Cardiac muscle cell (in vitro differentiated cells and primary cell): ENCODE results near the gene MAVS. TPM values are rescaled to one million over a fixed set of nuclear protein-coding genes. Genes with fewer than 3 reads are reported as not detected.

Experiments used
- DNase-seq, 2 donors: peaks; one replicate each; pipeline versions ENCODE4 v3.0.0 to v3.0.0-alpha.2; 2010 to 2017; ENCODE audit warnings: low read depth in 1 of 2, low spot score in 1 of 2
- H3K27ac ChIP-seq: fragments of 200-600 bp; sonication (generic); 2 replicates; pipeline ENCODE4 v1.5.1; 2016
- H3K27me3 ChIP-seq: fragments of 200-600 bp; sonication (generic); 2 replicates; pipeline ENCODE4 v1.6.0; 2016; ENCODE audit warnings: control low read depth
- H3K36me3 ChIP-seq: fragments of 200-600 bp; sonication (generic); 2 replicates; pipeline ENCODE4 v1.5.1; 2016; ENCODE audit warnings: control low read depth
- H3K4me1 ChIP-seq: fragments of 200-600 bp; sonication (generic); 2 replicates; pipeline ENCODE4 v1.8.1; 2017; ENCODE audit warnings: low read depth, mild to moderate bottlenecking, mixed run types
- H3K4me3 ChIP-seq: fragments of 200-600 bp; sonication (generic); 2 replicates; pipeline ENCODE4 v1.5.1; 2016; ENCODE audit warnings: mild to moderate bottlenecking
- H3K9me3 ChIP-seq: fragments of 200-600 bp; sonication (generic); 2 replicates; pipeline ENCODE4 v1.5.1; 2017; ENCODE audit warnings: low read depth, mild to moderate bottlenecking, control low read depth
- CTCF ChIP-seq: IDR thresholded peaks from 2 replicates; pipeline ENCODE4 v1.5.1; 2012; ENCODE audit warnings: low read depth, mild to moderate bottlenecking, low read length
- polyA plus RNA-seq: library from polyadenylated mRNA; unstranded; fragments of >200 nt; fragmentation: Nextera tagmentation; extraction: Ambion mirVana; gene quantifications from 2 replicates; pipeline ENCODE4 v1.2.1, GENCODE V29; 2016
- total RNA-seq: library from RNA; depleted of rRNA; stranded (reverse); fragments of >200 nt; gene quantifications from 2 replicates; pipeline ENCODE4 v1.2.3, GENCODE V29; 2016

MAVS gene
- total and polyA plus RNA-seq, 2 experiments from 2014 or later: 15.0 to 40.9 TPM

- no peak for TF ChIP-seq CTCF
- H3K4me1 ChIP-seq: peaks cover 3% of the 10 kb centered on the region
- H3K36me3 ChIP-seq: no peaks in the 10 kb centered on the region
- no peaks in the 10 kb centered on the region for H3K27me3 ChIP-seq
- H3K27ac ChIP-seq: peak overlapping the region; percentile 54
- no peaks in the 10 kb centered on the region for H3K9me3 ChIP-seq
- no peak for DNase-seq
- H3K4me3 ChIP-seq: no peak overlapping the region
Measured at GRCh38 chr20:3900187-3900604, 53.6 kb downstream of the MAVS start.

DNA sequence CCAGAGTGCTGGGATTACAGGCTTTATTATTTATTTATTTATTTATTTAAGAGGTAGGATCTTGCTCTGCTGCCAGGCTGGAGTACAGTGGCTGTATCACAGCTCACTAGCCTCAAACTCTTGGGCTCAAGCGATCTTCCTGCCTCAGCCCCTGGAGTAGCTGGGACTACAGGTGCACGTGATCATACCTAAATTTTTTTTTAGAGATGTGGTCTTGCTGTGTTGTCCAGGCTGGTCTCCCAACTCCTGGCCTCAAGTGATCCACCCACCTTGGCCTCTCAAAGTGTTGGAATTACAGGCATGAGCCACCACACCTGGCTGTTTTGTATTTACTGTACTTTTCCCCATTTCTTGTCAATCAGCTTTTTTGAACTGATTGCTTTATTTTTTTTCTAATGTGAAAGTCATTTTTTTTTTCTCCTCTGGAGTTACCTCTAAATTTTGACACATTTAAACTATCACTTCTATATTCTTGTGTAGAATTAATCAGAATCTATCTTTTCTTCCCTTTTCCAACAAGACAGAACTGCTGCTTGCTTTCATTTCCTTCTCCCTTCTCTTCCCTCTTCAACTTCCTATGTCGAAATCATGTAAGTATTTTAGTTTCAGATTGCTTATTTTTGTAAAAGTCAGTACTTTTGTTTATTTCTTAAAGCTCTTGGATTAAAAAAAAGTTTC is 54.5 kb downstream of the MAVS start:
- H3K4me3 ChIP-seq: no peak overlapping the region
- no peaks in the 10 kb centered on the region for H3K9me3 ChIP-seq
- H3K27ac ChIP-seq: peak overlapping the region; percentile 36
- peak in 1 of 2 donors; percentile 45 for DNase-seq
- H3K4me1 ChIP-seq: no peaks in the 10 kb centered on the region
- H3K27me3 ChIP-seq: no peaks in the 10 kb centered on the region
- H3K36me3 ChIP-seq: no peaks in the 10 kb centered on the region
- TF ChIP-seq CTCF: no peak

DNA sequence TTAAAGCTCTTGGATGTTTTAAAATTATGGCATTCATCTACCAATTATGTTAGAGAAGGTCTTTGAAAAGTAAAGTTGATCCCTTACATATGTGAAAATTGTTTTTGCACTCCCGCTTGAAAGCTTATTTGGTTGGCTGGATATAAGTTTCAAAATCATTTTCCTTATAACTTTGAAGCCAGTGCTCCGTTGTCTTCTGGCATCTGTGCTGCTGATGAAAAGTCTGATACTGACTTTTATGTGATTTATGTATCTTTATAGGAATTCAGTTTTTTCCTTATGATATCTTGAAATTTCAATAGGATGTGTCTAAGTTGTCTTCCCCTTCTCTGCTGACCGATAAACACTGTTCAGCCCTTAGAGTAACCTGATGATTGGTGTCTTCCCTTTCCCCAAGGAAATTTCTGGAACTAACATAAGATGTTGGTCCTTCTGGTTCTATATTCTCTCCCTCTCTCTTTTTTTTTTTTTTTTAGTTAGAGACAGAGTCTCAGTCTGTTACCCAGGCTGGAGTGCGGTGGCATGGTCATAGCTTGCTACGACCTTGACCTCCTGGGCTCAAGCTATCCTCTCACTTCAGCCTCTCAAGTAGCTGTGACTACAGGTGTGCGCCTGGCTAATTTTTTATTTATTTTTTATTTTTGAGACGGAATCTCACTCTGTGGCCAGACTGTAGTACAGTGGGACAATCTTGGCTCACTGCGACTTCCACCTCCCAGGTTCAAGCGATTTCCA is 55.2 kb downstream of the MAVS start:
- Histone ChIP-seq H3K36me3 (no peaks in the 10 kb centered on the region), H3K27me3 (no peaks in the 10 kb centered on the region), H3K4me3 (no peak overlapping the region), H3K4me1 (no peaks in the 10 kb centered on the region), H3K27ac (peak overlapping the region; percentile 36), H3K9me3 (no peaks in the 10 kb centered on the region)
- no peak for TF ChIP-seq CTCF
- DNase-seq: no peak

GRCh38 chr20:3902446-3902845 is 55.8 kb downstream of the MAVS start:
- Histone ChIP-seq H3K27me3 (no peaks in the 10 kb centered on the region), H3K9me3 (no peaks in the 10 kb centered on the region), H3K4me3 (no peak overlapping the region), H3K36me3 (no peaks in the 10 kb centered on the region), H3K4me1 (no peaks in the 10 kb centered on the region), H3K27ac (no peak overlapping the region)
- DNase-seq: no peak
- TF ChIP-seq CTCF: no peak

DNA sequence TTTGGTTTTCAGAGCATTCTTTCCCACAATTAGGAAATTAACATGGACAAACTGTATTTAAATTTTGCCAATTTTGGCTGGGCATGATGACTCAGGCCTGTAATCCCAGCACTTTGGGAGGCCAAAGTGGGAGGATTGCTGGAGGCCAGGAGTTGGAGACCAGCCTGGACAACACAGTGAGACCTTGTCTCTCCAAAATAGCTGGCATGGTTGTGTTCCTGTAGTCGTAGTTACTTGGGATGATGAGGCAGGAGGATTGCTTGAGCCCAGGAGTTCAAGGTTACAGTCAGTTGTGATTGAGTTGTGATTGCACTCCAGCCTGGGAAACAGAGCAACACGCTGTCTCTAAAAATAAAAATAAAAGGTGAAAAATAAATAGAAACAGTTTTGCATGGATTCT is 57.6 kb downstream of the MAVS start:
- DNase-seq: no peak
- no peaks in the 10 kb centered on the region for H3K27me3 ChIP-seq
- no peaks in the 10 kb centered on the region for H3K9me3 ChIP-seq
- H3K4me1 ChIP-seq: no peaks in the 10 kb centered on the region
- no peak overlapping the region for H3K4me3 ChIP-seq
- H3K36me3 ChIP-seq: peaks cover 12% of the 10 kb centered on the region
- no peak for TF ChIP-seq CTCF
- H3K27ac ChIP-seq: peak overlapping the region; percentile 28
